Stimulated activated naive CD8-positive, alpha-beta T cell treated with anti-CD3 and anti-CD28 coated beads, Interleukin-15, amount 100 ng/mL, for 72 hours (primary cell): ENCODE data around the gene NT5DC3.
"Not testable (repeated sequence)": the region's sequence is repeated elsewhere in the genome, so short reads cannot be mapped to it uniquely, and the experiment has no call there.

ENCODE experiments used
- ATAC-seq: fragments of 150-1000 bp; cut with Tn5 transposase; 2 replicates; pipeline ENCODE4 v1.10.0; 2021; ENCODE audit warnings: mild to moderate bottlenecking, moderate library complexity
- DNase-seq, 2 donors: peaks; one replicate each; pipeline ENCODE4 v3.0.0; 2021 to 2022
- H3K27ac Mint-ChIP-seq, 2 donors: one replicate each; pipeline ENCODE4 v1.8.0; 2022; ENCODE audit warnings: mild to moderate bottlenecking in 2 of 2, mixed read lengths in 2 of 2, moderate library complexity in 2 of 2
- H3K27me3 Mint-ChIP-seq: one replicate; pipeline ENCODE4 v1.8.0; 2022; ENCODE audit warnings: mixed read lengths
- H3K4me1 Mint-ChIP-seq: one replicate; pipeline ENCODE4 v1.8.0; 2022; ENCODE audit warnings: mild to moderate bottlenecking, mixed read lengths
- H3K4me3 Mint-ChIP-seq, 2 donors: one replicate each; pipeline ENCODE4 v1.8.0; 2022; ENCODE audit warnings: mild to moderate bottlenecking in 2 of 2, mixed read lengths in 2 of 2, moderate library complexity in 1 of 2
- H3K9me3 Mint-ChIP-seq, 2 donors: one replicate each; pipeline ENCODE4 v1.8.0; 2022; ENCODE audit warnings: mixed read lengths in 2 of 2

Gene NT5DC3

GRCh38 chr12:103841690-103842584, 903 bp upstream of the NT5DC3 start:
- Mint-ChIP-seq H3K4me1 (peaks cover 29% of the 10 kb centered on the region), H3K27me3 (no peaks in the 10 kb centered on the region), H3K4me3 (peak overlapping the region; percentile 92 to 98), H3K9me3 (no peaks in the 10 kb centered on the region), H3K27ac (peak overlapping the region in 1 of 2 donors; percentile 82)
- ATAC-seq = peak; percentile 57
- DNase-seq = peak; percentile 52 to 66

- H3K27me3 Mint-ChIP-seq = no peaks in the 10 kb centered on the region
- H3K9me3 Mint-ChIP-seq = no peaks in the 10 kb centered on the region
- peak in 1 of 2 donors; percentile 57 for DNase-seq
- H3K27ac Mint-ChIP-seq = peak overlapping the region; percentile 93 to 95
- H3K4me3 Mint-ChIP-seq = peak overlapping the region; percentile 92 to 98
- peak; percentile 66 for ATAC-seq
- H3K4me1 Mint-ChIP-seq = peaks cover 29% of the 10 kb centered on the region
Measured at GRCh38 chr12:103840462-103840875, 565 bp downstream of the NT5DC3 start.

GRCh38 chr12:103839609-103840461, 1.2 kb downstream of the NT5DC3 start:
- H3K9me3 Mint-ChIP-seq = no peaks in the 10 kb centered on the region

GRCh38 chr12:103839103-103839502, 1.9 kb downstream of the NT5DC3 start:
- H3K4me3 Mint-ChIP-seq = no peak overlapping the region
- no peak overlapping the region for H3K27ac Mint-ChIP-seq
- peaks cover 29% of the 10 kb centered on the region for H3K4me1 Mint-ChIP-seq
- ATAC-seq (no peak), DNase-seq (no peak)
- no peaks in the 10 kb centered on the region for H3K9me3 Mint-ChIP-seq
- H3K27me3 Mint-ChIP-seq = no peaks in the 10 kb centered on the region

More at GRCh38 chr12:103839609-103840461, 1.2 kb downstream of the NT5DC3 start:
- ATAC-seq = no peak
- Mint-ChIP-seq H3K27ac (peak overlapping the region in 1 of 2 donors; percentile 23), H3K4me1 (peaks cover 29% of the 10 kb centered on the region), H3K27me3 (no peaks in the 10 kb centered on the region), H3K4me3 (peak overlapping the region; percentile 92 to 98)
- DNase-seq = no peak

GRCh38 chr12:103838254-103838914, 2.6 kb downstream of the NT5DC3 start:
- Mint-ChIP-seq H3K27ac (no peak overlapping the region), H3K4me3 (no peak overlapping the region), H3K4me1 (peaks cover 29% of the 10 kb centered on the region), H3K9me3 (no peaks in the 10 kb centered on the region), H3K27me3 (no peaks in the 10 kb centered on the region)
- DNase-seq (no peak), ATAC-seq (no peak)

DNA sequence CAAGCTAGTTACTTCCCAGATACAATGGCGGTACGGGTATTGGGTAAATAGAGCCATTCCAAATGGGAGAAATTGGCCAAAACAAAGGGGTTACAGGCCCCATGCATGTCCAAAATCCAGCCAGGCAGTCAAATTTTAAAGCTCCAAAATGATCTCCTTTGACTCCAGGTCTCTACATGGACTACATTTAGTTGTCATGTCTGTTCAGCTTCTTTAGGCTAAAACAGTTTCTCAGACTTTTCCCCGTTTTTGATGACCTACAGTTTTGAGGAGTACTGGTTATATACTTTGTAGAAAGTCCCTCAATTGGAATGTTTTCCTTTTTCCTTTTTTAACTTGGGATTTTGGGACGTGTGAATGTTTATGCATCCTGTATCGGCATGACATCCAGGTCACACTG, 4.7 kb downstream of the NT5DC3 start:
- Mint-ChIP-seq H3K27me3 (no peaks in the 10 kb centered on the region), H3K4me1 (peaks cover 28% of the 10 kb centered on the region), H3K4me3 (no peak overlapping the region), H3K9me3 (peaks cover 1 to 7% of the 10 kb centered on the region in 2 donors), H3K27ac (no peak overlapping the region)
- DNase-seq (no peak), ATAC-seq (no peak)

GRCh38 chr12:103835747-103836335, 5.2 kb downstream of the NT5DC3 start:
- H3K4me3 Mint-ChIP-seq, ATAC-seq, DNase-seq, H3K27me3 Mint-ChIP-seq: not testable (repeated sequence)
- H3K9me3 Mint-ChIP-seq = peaks cover 6 to 12% of the 10 kb centered on the region in 2 donors
- peaks cover 33% of the 10 kb centered on the region for H3K4me1 Mint-ChIP-seq
- peak overlapping the region in 1 of 2 donors; percentile 9 for H3K27ac Mint-ChIP-seq

GRCh38 chr12:103834942-103835341, 6.1 kb downstream of the NT5DC3 start:
- Mint-ChIP-seq H3K27me3 (no peaks in the 10 kb centered on the region), H3K27ac (no peak overlapping the region), H3K4me1 (peaks cover 30% of the 10 kb centered on the region), H3K9me3 (peaks cover 6 to 19% of the 10 kb centered on the region in 2 donors), H3K4me3 (no peak overlapping the region)
- DNase-seq (no peak), ATAC-seq (no peak)

- no peak overlapping the region for H3K4me3 Mint-ChIP-seq
- no peak overlapping the region for H3K27ac Mint-ChIP-seq
- peaks cover 20% of the 10 kb centered on the region for H3K4me1 Mint-ChIP-seq
- ATAC-seq = no peak
- H3K27me3 Mint-ChIP-seq = no peaks in the 10 kb centered on the region
- peaks cover 6 to 19% of the 10 kb centered on the region in 2 donors for H3K9me3 Mint-ChIP-seq
- no peak for DNase-seq
Measured at GRCh38 chr12:103833891-103834290, 7.1 kb downstream of the NT5DC3 start.

DNA sequence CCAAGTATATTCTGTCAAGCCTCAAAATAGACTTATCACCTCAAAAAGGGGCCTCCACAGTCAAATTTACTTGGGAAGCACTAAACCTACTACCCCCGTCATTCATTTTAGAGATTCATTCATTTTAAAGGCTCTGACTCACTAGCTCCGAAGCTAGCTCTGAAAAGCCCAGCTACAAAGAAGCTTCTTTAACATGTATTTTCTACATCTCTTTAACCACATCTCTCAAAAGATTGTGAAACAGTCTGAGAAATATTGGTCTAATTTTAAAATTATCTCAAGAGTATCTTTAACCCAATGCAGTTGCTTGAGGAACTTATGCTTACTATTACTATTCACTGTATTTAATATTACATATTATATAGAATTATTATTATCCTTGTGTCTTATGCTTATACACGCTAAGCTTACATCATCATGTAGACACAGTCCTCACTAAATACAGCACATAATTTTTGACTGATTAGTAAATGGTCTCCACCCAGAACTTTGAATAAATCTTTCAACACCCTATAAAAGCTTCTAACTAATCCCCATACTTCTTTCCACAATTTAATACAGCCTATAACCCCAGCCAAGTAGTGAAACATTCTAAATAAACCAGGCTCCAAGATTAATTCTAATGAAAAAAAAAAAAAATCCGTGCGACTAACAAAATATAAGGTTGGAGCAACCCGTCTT, 7.8 kb downstream of the NT5DC3 start:
- Mint-ChIP-seq H3K27ac (peak overlapping the region in 1 of 2 donors; percentile 41), H3K4me1 (peaks cover 23% of the 10 kb centered on the region)

DNA sequence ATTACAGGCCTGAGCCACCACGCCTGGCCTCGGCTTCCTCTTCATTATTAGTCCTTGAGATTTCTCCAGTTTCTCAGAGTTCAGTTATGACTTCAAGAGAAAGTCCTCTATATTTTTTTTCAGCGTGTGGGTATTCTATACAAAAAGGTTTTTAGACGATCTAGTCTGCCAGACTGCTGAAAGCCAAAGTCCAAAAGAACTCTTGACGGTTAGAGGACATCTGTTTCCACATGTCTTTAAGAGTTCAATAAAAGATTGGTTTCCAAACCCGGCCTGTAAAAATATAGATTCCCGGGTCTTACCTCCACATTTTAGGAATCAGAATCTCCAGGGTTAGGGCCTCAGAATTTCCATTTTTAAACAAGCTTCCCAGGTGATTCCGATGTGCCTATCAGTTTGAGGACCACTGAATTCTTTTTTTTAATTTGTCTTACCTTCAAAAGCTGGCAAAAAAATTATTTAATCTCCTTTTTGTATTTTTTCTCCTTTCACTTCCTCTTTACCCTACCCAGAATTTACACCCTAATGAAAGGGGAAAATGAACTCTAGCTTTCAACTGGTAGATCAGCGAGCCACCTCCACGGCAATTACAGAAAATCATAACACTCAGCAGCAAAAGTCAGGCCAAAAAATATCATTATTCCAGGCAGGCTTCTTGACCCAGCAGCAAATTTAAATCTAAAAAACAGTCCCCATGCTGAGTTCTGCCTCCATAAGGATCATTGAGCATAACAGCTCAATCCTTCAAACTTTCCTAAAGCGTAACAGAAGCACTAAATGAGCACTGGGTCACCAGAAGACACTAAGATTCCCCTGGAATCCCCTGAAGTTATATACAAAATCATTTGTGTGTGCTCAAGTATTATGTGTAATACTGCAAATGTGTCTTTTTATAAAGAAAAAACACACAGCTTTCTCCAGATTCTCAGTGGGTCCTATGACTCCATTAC, 8.7 kb downstream of the NT5DC3 start:
- Mint-ChIP-seq H3K4me1 (peaks cover 24% of the 10 kb centered on the region), H3K9me3 (peaks cover 6 to 19% of the 10 kb centered on the region in 2 donors), H3K4me3 (no peak overlapping the region), H3K27me3 (no peaks in the 10 kb centered on the region), H3K27ac (no peak overlapping the region)
- DNase-seq = no peak
- ATAC-seq = no peak

More for the DNA sequence above, 7.8 kb downstream of the NT5DC3 start:
- no peak for DNase-seq
- no peaks in the 10 kb centered on the region for H3K27me3 Mint-ChIP-seq
- no peak for ATAC-seq
- peaks cover 6 to 19% of the 10 kb centered on the region in 2 donors for H3K9me3 Mint-ChIP-seq
- no peak overlapping the region for H3K4me3 Mint-ChIP-seq

- H3K9me3 Mint-ChIP-seq = peaks cover 6 to 19% of the 10 kb centered on the region in 2 donors
- H3K27me3 Mint-ChIP-seq = no peaks in the 10 kb centered on the region
- DNase-seq = no peak
- no peak overlapping the region for H3K4me3 Mint-ChIP-seq
- H3K27ac Mint-ChIP-seq = peak overlapping the region in 1 of 2 donors; percentile 74
- H3K4me1 Mint-ChIP-seq = peaks cover 24% of the 10 kb centered on the region
- no peak for ATAC-seq
Measured at GRCh38 chr12:103830730-103831320, 10.2 kb downstream of the NT5DC3 start.

DNA sequence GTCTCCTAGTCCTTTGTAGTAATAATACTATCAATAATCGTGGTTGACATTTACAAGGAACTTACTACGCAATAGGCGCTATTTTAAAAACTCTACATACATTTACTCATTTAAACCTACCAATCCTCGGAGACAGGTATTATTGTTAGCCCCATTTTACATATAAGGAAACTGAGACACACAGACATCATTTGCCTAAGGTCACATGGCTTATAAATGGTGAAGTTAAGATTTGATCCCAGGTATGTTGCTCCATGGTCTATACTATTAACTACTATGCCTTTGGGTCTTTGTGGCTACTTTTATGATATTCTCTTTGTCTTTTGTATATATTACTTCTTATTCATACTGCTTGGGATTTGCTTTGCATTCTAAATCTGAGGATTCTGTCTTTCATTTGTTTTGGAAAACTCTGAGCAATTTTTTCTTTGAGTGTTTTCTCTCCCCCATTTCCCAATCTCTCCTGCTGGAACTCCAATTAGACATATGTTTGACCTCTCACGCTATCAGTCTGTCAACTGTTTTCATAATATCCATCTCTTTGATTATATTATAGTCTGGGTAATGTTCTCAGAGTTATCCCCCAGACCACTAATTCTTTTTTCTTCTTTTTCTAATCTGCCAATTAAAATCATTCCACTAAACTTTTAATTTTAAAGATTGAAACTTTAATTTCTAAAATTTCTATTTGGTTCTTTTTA, 10.9 kb downstream of the NT5DC3 start:
- Mint-ChIP-seq H3K4me3 (no peak overlapping the region), H3K27ac (no peak overlapping the region), H3K9me3 (peaks cover 6 to 19% of the 10 kb centered on the region in 2 donors), H3K27me3 (no peaks in the 10 kb centered on the region), H3K4me1 (peaks cover 24% of the 10 kb centered on the region)
- DNase-seq (no peak), ATAC-seq (no peak)
